ENCODE measurements around the gene ADAMTS19.

- TF ChIP-seq, protein P1, sequence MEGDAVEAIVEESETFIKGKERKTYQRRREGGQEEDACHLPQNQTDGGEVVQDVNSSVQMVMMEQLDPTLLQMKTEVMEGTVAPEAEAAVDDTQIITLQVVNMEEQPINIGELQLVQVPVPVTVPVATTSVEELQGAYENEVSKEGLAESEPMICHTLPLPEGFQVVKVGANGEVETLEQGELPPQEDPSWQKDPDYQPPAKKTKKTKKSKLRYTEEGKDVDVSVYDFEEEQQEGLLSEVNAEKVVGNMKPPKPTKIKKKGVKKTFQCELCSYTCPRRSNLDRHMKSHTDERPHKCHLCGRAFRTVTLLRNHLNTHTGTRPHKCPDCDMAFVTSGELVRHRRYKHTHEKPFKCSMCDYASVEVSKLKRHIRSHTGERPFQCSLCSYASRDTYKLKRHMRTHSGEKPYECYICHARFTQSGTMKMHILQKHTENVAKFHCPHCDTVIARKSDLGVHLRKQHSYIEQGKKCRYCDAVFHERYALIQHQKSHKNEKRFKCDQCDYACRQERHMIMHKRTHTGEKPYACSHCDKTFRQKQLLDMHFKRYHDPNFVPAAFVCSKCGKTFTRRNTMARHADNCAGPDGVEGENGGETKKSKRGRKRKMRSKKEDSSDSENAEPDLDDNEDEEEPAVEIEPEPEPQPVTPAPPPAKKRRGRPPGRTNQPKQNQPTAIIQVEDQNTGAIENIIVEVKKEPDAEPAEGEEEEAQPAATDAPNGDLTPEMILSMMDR (conservative IDR thresholded peaks at IDR 0.05; ENCODE audit: low read length) = no peak
- TF ChIP-seq EZH2phosphoT487 (IDR thresholded peaks at IDR 0.05; ENCODE audit: borderline replicate concordance, low read depth, low read length) = no peak
Observed at GRCh38 chr5:129591508-129592160, 131.5 kb downstream of the ADAMTS19 start.
